DMS114 treated with DMSO at 0.1 percent for 48 hours (cell line): ENCODE results near the gene MCF2L2.
"Not testable (repeated sequence)": the region's sequence is repeated elsewhere in the genome, so short reads cannot be mapped to it uniquely, and the experiment has no call there.

Experiments used
- DNase-seq: peaks from one replicate; lab custom pipeline; 2025; ENCODE audit not compliant: unreplicated experiment; lab: John Stamatoyannopoulos, UW

MCF2L2 gene, protein sequence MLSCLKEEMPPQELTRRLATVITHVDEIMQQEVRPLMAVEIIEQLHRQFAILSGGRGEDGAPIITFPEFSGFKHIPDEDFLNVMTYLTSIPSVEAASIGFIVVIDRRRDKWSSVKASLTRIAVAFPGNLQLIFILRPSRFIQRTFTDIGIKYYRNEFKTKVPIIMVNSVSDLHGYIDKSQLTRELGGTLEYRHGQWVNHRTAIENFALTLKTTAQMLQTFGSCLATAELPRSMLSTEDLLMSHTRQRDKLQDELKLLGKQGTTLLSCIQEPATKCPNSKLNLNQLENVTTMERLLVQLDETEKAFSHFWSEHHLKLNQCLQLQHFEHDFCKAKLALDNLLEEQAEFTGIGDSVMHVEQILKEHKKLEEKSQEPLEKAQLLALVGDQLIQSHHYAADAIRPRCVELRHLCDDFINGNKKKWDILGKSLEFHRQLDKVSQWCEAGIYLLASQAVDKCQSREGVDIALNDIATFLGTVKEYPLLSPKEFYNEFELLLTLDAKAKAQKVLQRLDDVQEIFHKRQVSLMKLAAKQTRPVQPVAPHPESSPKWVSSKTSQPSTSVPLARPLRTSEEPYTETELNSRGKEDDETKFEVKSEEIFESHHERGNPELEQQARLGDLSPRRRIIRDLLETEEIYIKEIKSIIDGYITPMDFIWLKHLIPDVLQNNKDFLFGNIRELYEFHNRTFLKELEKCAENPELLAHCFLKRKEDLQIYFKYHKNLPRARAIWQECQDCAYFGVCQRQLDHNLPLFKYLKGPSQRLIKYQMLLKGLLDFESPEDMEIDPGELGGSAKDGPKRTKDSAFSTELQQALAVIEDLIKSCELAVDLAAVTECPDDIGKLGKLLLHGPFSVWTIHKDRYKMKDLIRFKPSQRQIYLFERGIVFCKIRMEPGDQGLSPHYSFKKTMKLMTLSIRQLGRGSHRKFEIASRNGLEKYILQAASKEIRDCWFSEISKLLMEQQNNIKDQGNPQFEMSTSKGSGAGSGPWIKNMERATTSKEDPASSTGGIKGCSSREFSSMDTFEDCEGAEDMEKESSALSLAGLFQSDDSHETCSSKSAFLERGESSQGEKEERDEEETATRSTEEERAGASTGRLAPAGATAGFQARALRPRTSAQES

DNA sequence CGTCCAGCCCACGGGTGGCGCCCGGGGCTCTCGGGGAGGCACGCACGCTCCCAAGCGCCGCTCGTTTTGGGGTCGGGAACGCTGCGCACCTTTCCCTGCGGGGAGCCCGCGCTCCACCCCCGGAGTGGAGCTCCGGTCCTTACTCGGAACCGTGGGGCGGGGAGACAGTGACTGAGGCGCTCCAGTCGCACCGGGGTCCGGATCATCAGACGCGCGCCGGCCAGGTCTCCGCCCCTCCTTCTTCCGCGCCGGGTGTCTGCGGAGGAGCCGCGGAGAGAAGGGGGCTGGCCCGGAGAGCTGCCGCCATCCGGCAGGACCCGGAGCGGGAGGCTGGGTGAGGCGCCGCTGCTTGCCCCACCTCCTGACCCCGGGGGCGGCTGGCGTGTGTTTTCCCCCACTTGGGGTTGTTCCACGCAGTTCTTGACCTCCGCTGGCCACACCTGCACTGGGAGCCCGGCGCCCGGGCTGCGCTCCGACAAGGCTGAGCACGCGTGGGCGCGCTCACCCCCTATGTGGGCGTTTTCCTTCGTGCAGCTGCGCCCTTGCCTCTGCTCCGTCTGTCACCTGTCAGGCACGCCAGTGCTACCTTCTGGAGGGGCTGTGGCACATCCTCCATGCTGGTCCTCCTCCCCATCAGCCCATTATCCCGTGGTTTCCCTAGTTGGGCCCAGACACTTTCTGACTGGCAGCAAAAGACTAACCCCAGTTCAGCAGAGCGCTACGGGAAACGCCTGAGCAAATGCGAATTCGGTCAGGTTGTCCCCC, at the start of gene MCF2L2:
MCF2L2 (minus strand) TSS at position 173 of the 765 bp plus-strand sequence. CDS start 642 bp downstream, outside the sequence.
- no peak for DNase-seq

DNA sequence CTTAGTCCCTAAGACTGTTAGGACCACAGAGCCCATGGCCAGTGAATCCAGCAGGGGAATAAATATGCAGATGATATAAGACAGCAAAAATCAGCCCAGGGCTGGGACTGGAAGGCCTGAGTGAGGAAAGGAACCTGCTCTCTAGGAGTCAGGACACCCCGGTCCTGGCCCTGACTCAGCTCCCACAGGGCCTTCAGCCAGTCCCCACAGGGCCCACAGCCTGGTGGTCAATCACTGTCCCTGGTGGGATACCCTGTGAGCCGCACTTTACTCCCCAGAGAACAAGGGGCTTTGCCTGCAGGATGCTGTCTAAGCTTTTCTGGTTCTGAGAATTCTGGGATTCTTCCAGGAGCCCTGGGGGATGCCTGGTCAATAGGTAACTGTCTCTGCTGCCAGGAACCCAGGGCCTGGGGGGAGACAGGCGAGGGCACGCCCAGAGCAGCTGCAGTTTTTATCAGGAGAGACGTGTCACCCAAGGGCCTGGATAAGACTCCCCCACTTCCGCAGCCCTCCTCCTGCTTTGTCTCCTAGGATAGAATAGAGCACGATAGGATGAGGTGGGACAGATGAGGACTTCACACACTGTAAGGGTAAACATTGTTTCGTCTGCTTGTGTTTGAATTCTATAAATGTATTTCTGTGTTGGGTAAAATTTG, 49.5 kb upstream of the MCF2L2 start:
- DNase-seq, result no peak

DNA sequence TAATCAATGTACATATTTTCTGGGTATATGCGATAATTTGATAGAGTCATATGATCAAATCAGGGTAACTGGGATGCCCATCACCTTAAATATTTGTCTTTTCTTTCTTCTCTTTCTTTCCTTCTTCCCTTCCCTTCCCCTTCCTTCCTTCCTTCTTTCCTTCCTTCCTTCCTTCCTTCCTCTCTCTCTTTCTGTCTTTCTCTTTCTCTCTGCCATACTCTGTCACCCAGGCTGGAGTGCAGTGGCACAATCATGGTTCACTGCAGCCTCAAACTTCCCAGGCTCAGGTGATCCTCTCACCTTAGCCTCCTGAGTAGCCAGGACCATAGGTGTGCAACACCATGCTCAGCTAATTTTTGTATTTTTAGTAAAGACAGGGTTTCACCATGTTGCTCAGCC, 47.3 kb upstream of the MCF2L2 start:
- DNase-seq, result not testable (repeated sequence)

DNA sequence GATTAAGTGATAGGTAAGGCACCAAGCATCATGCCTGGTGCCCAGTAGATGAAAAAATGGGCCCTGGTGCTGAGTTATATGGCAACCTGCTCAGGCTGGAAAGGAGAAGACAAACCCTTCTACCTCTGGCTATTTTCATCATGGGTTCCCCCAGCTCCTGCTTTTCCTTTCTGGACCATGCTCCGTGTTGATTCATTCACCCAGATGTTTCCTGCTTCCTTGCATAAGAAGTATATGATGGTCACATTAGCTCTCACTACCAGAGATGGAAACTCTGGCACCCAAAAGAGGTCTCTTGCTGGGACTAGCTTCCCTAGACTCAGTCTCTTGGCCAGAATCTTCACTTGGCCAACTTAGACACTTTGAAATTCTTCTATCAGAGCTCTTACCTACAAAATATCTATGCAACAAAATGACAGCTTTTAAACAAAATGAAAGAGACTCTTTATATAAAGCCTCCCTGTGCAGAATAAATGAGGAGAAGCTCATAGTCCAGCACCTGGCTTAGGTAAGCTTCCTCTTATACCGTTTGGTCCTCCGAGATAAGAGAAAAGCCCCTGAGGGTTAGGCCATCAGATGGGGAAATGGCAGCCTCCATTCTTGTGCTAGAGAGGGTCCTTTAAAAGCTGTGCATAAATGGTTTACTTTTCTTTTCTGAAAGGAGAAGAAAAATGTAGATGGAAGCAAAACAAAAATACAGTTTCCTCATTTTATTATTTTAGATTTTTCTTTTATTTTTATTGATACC, 46.8 kb upstream of the MCF2L2 start:
- no peak for DNase-seq

DNA sequence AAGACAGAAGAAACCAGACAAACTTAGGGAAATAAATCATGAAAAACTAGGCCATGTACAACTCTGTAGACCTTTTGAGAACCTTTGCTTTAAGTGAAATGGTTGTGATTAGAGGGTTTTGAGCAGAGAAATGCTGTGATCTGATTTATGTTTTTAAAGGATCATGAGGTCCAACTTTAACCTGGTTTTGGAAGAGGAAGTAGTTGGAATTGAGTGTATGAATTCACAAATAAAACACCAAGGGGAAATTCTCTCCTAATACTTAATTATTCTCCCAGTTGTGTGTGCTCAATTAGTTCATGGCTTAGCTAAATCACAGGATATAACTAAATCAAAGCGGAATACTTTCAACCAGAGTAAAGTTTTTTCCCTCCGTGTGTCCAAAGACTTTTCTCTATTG, 45.5 kb upstream of the MCF2L2 start:
- DNase-seq, result no peak

DNA sequence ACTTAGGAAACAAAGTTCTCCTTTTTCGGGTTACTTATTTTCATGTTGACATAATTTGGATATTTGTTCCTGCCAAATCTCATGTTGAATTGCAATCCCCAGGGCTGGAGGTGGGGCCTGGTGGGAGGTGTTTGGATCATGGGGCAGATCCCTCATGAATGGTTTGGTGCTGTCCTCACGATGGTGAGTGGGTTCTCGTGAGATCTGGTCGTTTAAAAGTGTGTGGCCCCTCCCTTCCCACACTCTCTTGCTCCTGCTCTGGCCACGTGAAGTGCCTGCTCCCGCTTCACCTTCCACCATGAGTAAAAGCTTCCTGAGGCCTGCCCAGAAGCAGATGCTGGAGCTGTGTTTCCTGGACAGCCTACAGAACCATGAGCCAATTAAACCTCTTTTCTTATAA, 43.7 kb upstream of the MCF2L2 start:
- DNase-seq, result no peak

DNA sequence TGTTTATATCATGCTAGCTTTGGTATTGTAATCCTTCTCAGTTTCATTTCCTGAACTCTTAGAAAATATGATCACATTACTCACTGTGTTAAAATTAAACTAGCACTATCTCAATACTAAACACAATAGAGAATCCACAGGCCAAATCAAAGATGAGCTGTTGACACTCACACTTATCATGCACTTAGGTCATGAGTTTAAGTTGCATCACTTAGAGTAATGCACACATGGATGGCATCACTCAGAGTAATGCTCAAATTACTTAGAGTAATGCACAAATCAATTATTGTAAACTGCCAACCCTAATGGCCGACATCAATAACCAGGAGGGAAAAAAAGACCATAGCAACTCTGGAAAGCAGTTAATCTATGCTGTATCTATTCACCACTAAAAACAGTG, 40.0 kb upstream of the MCF2L2 start:
- DNase-seq, result no peak

DNA sequence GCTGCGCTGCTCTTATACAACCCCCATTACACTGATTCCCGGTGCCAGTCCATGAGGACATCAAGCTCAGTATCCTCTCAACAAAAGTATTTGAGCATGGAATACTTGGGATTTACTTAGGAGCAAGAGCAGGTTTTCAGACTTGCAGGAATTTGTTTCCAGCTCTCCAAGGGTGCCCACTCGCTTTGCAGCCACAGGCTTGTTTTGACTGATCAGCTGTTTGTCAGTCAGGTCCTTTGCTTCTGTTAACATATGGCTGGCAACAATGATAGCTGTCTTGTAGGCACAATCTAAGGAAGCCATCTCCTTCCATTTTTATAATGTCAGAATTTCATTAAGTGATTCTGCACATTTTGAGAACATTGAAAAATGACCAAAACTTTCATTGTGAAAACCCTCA, 38.2 kb upstream of the MCF2L2 start:
- no peak for DNase-seq

DNA sequence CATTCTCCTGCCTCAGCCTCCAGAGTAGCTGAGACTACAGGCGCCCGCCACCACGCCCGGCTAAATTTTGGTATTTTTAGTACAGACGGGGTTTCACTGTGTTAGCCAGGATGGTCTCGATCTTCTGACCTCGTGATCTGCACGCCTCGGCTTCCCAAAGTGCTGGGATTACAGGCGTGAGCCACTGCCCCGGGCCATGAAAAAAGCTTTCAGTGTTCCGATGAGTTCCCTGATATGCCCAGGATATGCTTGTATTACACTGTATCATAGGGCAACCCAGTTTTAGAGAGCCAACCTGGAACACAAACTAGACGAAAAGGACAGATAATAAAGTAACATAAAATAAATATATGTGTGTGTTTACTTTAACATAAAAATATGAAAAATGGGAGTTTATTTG, 37.3 kb upstream of the MCF2L2 start:
- not testable (repeated sequence) for DNase-seq

DNA sequence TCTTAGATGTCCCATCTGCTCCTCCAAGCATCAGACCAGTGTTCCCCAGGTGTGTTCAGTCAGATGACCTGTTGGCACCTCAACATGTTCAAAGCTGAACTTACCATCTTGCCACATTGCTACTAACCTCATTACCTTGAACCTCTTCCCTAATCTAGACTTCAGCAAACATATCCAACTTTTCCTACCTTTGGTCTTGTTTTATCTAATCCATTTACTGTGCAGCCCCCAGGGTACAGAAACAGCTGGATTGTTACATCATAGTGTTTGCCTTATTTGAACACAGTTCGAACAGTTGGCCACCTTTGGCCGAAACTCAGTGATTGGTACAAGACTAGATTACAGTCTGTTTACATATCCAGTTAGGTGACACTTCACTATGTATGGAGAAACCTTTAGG, 36.1 kb upstream of the MCF2L2 start:
- DNase-seq, result no peak

DNA sequence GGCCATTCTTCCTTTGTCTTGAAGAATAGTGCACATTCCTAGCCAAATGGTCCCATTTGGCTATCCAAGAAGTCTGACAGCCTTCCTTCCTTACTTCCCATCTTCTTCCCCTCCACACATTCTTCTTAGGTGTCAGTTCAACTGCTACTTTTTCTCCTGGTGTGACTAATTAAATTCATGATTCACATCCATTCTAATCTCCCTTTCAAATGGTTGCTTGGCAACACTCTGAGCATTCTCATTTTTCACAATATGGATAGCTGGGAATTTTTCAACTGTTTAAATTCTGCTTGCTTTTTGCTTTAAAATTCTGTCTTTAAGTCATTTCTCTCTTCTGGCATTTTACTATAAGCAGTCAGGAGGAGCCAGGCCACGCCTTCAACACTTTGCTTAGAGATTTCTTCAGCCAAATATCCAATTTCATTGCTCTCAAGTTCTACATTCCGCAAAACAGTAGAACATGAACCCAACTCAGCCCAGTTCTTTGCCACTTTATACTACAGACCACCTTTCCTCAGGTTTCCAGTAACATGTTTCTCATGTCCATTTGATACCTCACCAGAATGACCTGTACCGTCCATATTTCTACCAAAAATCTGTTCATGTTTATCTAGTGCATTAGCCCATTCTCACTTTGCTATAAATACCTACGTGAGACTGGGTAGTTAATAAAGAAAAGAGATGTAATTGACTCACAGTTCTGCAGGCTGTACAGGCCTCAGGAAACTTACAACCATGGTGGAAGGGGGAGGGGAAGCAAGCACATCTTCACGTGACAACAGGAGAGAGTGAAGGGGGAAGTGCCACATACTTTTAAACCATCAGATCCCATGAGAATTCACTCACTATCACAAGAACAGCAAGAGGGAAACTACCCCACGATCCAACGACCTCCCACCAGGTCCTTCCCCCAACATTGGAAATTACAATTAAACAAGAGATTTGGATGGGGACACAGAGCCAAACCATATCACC, 31.9 kb upstream of the MCF2L2 start:
- no peak for DNase-seq

DNA sequence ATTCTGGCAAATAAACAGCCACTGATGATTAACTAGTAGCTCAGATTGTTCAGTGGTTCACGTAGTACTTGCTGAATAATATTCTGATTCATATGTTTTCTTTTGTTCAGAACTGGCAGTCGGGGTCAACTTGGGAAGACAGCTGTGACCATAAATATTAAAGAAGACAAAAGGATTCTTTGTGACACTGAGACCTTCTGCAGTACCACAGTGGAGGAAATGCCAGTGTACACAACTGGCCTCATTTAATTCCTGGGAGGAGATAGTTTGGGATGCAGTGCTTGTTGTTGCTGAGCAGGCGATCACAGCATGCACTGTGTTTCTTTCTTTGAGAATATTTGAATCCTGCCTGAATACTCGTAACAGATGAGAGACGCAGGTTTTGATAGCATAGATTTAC, 26.7 kb upstream of the MCF2L2 start:
- DNase-seq, result no peak

DNA sequence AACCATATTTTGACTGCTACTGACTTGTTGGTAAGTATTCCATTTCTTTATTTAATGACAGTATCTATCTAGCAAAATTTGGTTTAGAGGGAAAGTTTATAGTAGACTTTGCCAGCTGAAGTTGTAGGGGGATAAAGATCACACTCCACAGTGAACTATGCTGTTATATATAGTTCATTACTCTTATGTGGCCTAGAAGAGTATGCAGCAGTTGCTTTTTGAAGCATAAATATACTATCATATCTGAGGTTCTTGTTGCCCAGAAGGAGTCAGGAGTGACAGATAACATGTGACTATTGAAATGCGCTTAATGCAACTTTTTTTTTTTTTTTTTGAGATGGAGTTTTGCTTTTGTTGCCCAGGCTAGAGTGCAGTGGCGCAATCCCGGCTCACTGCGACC, 25.6 kb upstream of the MCF2L2 start:
- no peak for DNase-seq

DNA sequence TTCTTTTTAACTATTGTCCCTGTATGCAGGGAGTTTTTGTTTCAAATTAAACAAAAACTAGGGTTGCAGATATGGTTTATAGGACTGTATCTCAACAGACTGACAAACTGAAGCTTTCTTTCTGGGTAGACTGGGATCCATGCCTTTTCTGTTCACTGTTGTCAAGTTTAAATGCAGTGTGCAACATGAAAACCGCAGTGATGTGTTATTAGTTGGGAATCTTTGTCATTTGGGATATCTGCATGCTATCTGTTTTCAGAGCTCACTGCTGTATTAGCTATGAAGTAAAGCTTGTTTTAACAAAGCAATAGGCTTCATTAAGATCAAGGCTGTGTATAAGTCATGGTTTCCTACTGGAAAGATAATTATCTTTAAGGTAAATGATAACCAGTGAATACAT, 21.4 kb upstream of the MCF2L2 start:
- no peak for DNase-seq

DNA sequence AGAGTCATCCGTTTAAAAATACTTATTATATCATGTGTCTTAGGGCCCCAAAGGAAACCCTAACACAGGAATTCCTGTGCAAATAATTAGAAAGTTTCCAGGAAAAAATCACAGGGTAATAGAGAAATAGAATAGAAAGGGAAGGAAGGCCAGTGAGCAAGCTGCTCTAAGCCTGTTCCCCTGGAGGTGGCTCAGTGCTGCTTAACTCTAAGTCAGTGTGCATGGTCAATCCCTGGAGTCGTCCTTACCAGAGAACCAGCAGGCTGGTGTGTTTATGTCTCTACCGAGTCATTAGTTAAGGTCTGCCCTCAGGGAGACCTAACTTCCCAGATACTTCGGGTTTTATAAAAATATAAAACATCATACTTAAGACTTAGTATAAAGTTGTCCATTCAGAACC, 21.0 kb upstream of the MCF2L2 start:
- DNase-seq, result peak; percentile 27

DNA sequence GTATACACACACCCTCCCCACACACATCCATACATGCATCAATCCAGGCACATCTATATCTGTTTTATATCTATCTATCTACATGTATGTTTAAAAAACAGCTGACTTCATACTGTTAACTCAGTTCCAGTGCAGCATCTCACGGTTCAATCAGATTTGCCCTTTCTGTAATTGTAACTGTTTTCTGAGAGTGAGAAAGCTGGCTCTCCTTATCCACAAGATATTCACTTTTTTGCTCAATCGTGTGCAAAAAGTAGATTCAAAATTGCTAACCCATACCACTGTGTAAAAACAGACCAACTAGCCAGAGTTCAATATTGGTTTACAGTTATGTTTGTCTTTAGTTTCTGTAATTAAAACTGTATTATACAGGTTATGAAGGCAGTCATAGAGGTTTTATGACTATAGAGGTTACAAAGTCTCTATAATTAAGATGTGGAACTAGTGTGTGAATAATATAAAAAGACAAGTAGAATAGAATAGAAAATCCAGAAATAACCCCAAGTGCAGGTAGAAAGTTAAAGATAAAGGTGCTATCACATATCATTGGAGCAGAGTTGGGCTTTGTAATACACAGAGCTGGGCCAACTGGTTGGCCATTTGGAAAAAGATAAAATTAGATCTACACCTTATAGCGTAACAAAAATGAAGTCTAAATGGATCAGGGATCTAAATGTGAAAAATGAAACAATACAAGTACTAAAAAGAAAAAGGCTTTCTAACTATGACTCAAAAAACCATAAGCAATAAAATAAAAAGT, 20.1 kb upstream of the MCF2L2 start:
- DNase-seq, result no peak

DNA sequence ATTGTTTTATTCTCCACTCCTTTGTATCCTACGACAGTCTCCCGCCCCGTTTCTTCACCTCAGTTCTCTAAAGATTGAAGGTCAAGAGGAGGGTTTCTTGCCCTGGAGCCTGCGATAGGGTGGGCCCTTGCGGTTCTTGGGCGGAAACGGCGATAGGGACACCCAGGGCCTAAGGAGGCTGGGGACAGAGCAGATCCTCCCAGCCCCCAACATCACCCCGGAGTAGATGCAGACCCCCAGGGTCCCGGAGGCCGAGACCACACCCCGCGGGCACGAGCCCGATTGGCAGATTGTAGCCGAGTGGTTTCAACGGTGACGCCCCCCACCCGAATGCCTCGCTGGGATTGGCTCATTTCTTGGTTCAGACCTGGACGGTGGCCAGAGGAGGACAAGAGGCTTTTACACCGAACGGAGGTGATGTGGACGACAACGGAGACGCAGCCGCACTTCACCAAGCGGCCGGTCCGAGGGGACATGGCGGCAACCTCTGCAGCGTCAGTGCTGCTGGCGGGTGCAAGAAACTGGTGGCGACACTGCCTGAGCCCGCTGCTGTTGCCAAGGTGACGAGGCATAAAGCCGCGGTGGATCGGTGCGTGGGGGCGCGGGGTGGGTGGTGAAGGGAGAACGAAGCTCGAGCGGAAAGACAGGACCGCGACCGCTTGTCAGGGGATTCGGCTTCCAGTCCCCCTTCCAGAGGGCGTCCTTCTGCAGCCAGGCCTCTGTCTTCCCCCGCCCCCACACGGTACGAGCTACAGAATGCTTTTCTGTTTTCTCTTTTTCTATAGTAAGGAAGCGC, 19.0 kb upstream of the MCF2L2 start:
- peak; percentile 83 for DNase-seq
